HepG2 (cell line): ENCODE results near the gene MAMDC2. TPM values are rescaled to one million over a fixed set of nuclear protein-coding genes. Genes with fewer than 3 reads are reported as not detected.

Experiments
- ATAC-seq: fragments of 200-7000 bp; cut with Tn5 transposase; 3 replicates; pipeline ENCODE4 v1.9.1; 2020; ENCODE audit warnings: mild to moderate bottlenecking, moderate library complexity
- BruUV-seq: library from RNA; stranded (reverse); fragments of 400-500 nt; replicated peaks from 2 replicates; lab custom pipeline; 2021; lab: Mats Ljungman, UMichigan
- CTCF ChIA-PET: fragments of 300-600 bp; formaldehyde crosslinking; extraction: SDS; loops from one replicate; lab custom pipeline; 2021; ENCODE audit warnings: low total read pairs, inconsistent platforms, low intra/inter-chr PET ratio; lab: Yijun Ruan, JAX
- POLR2A ChIA-PET: fragments of 350-600 bp; sonication (Branson Sonifier 250); formaldehyde crosslinking; loops from one replicate; lab custom pipeline; 2020; ENCODE audit warnings: antibody characterized with exemption, inconsistent platforms; lab: Yijun Ruan, JAX
- DNase-seq: peaks from one replicate; pipeline ENCODE4 v3.0.0-alpha.2; 2015; ENCODE audit warnings: low spot score
- FAIRE-seq: peaks from 3 replicates; lab custom pipeline; 2011; peaks lifted over from hg19 to GRCh38; lab: Jason Lieb, UNC
- H2AFZ ChIP-seq: one replicate; pipeline ENCODE4 v1.6.1; 2011; ENCODE audit warnings: low read length, inconsistent platforms
- H3K27ac ChIP-seq: fragments of 300-600 bp; 3 replicates; pipeline ENCODE4 v1.8.0; 2011; ENCODE audit warnings: mixed run types, mild to moderate bottlenecking, mixed read lengths, low read length, inconsistent platforms; ENCODE audit not compliant: insufficient read depth; ENCODE audit errors: extremely low read length
- H3K27me3 ChIP-seq, 2 experiments: fragments of 200-600 bp in 1 of 2; 2 replicates in 1 of 2; 3 replicates in 1 of 2; pipeline versions ENCODE4 v1.6.0 to v1.8.0; 2011; ENCODE audit warnings: low read length in 2 of 2, mild to moderate bottlenecking in 2 of 2, moderate library complexity in 2 of 2, inconsistent platforms in 1 of 2; ENCODE audit not compliant: insufficient read depth in 2 of 2, control insufficient read depth in 1 of 2
- H3K36me3 ChIP-seq, 2 experiments: fragments of 200-600 bp in 1 of 2; replicated peaks in 1 of 2; 2 replicates in 1 of 2; 3 replicates in 1 of 2; pipeline versions ENCODE4 v1.5.1 to v1.8.0; 2011; ENCODE audit warnings: low read length in 2 of 2, inconsistent platforms in 1 of 2; ENCODE audit not compliant: insufficient read depth in 2 of 2, control insufficient read depth in 1 of 2
- H3K4me1 ChIP-seq: 2 replicates; pipeline ENCODE4 v1.5.1; 2012; ENCODE audit warnings: low read length, inconsistent platforms; ENCODE audit not compliant: insufficient read depth
- H3K4me2 ChIP-seq: 2 replicates; pipeline ENCODE4 v1.6.0; 2011; ENCODE audit warnings: low read depth, low read length, inconsistent platforms
- H3K4me3 ChIP-seq, 3 experiments: fragments of 200-600 bp in 1 of 3; sonication (generic), shearing (Covaris generic) in 1 of 3; replicated peaks in 1 of 3; 2 replicates each; pipeline ENCODE4 v1.5.1; 2011 to 2016; ENCODE audit warnings: low read length in 3 of 3, inconsistent platforms in 2 of 3, low read depth in 2 of 3, mild to moderate bottlenecking in 2 of 3, control low read depth in 1 of 3, mixed read lengths in 1 of 3; ENCODE audit not compliant: insufficient read depth in 1 of 3
- H3K79me2 ChIP-seq: one replicate; pipeline ENCODE4 v1.6.1; 2011; ENCODE audit warnings: low read length, inconsistent platforms; ENCODE audit not compliant: insufficient read depth
- H3K9ac ChIP-seq: 2 replicates; pipeline ENCODE4 v1.6.0; 2011; ENCODE audit warnings: mild to moderate bottlenecking, low read depth, low read length, inconsistent platforms; ENCODE audit not compliant: insufficient read depth
- H3K9me3 ChIP-seq: 2 replicates; pipeline ENCODE4 v1.5.1; 2012; ENCODE audit warnings: mild to moderate bottlenecking, low read length
- H4K20me1 ChIP-seq: 2 replicates; pipeline ENCODE4 v1.6.0; 2011; ENCODE audit warnings: inconsistent platforms, mild to moderate bottlenecking, low read length, moderate library complexity; ENCODE audit not compliant: insufficient read depth
- CENPBD1 ChIP-seq: sonication (generic); formaldehyde crosslinking; IDR thresholded peaks from 2 replicates; pipeline ENCODE4 v1.8.0; 2022; ENCODE audit warnings: missing genetic modification reagents, low read depth, mild to moderate bottlenecking, borderline replicate concordance
- ELF4 ChIP-seq: sonication (generic); formaldehyde crosslinking; IDR thresholded peaks from 2 replicates; pipeline ENCODE4 v1.5.0; 2020; ENCODE audit warnings: missing genetic modification reagents, mild to moderate bottlenecking, moderate library complexity, borderline replicate concordance
- GATA4 ChIP-seq: sonication (generic); IDR thresholded peaks from 2 replicates; pipeline ENCODE4 v1.6.1; 2016; ENCODE audit warnings: antibody characterized with exemption, low read depth, borderline replicate concordance
- HNRNPUL1 ChIP-seq: fragments of 200-400 bp; formaldehyde crosslinking; IDR thresholded peaks from 2 replicates; pipeline ENCODE4 v1.6.1; 2017; ENCODE audit warnings: low read depth, mild to moderate bottlenecking, low read length, moderate library complexity
- HOXA3 ChIP-seq: sonication (generic); formaldehyde crosslinking; IDR thresholded peaks from 2 replicates; pipeline ENCODE4 v1.5.0; 2020; ENCODE audit warnings: missing genetic modification reagents
- ISX ChIP-seq: sonication (generic); formaldehyde crosslinking; conservative IDR thresholded peaks from 2 replicates; pipeline ENCODE4 v1.5.0; 2020; ENCODE audit warnings: missing genetic modification reagents
- KDM5B ChIP-seq: sonication (generic); formaldehyde crosslinking; IDR thresholded peaks from 2 replicates; pipeline ENCODE4 v1.4.0; 2020; ENCODE audit warnings: missing genetic modification reagents, mild to moderate bottlenecking, borderline replicate concordance
- MAZ ChIP-seq, 2 experiments: sonication (generic) in 1 of 2; formaldehyde crosslinking in 1 of 2; IDR thresholded peaks; 2 replicates each; pipeline versions ENCODE4 v1.5.0 to v1.6.1; 2012 to 2020; ENCODE audit warnings: low read depth in 2 of 2, mild to moderate bottlenecking in 2 of 2, borderline replicate concordance in 1 of 2, improper control_type of control experiment in 1 of 2, low read length in 1 of 2, missing genetic modification reagents in 1 of 2, moderate library complexity in 1 of 2
- MIER3 ChIP-seq: IDR thresholded peaks from 2 replicates; pipeline ENCODE4 v1.6.1; 2016; ENCODE audit warnings: missing compliant biosample characterization, borderline replicate concordance
- SMAD9 ChIP-seq: sonication (generic); formaldehyde crosslinking; IDR thresholded peaks from 2 replicates; pipeline ENCODE4 v1.5.1; 2020; ENCODE audit warnings: mild to moderate bottlenecking, missing genetic modification reagents
- SMYD3 ChIP-seq: sonication (generic); formaldehyde crosslinking; IDR thresholded peaks from 2 replicates; pipeline ENCODE4 v1.8.1; 2023; ENCODE audit warnings: mild to moderate bottlenecking, missing genetic modification reagents
- TAF15 ChIP-seq: fragments of 200-400 bp; formaldehyde crosslinking; IDR thresholded peaks from one replicate; pipeline ENCODE4 v1.6.1; 2018; ENCODE audit warnings: mild to moderate bottlenecking, low read depth, low read length; ENCODE audit not compliant: poor library complexity, severe bottlenecking
- TBX2 ChIP-seq: sonication (generic); formaldehyde crosslinking; IDR thresholded peaks from 2 replicates; pipeline ENCODE4 v1.5.0; 2020; ENCODE audit warnings: missing genetic modification reagents, mild to moderate bottlenecking, borderline replicate concordance
- ZNF160 ChIP-seq: sonication (generic); formaldehyde crosslinking; IDR thresholded peaks from 2 replicates; pipeline ENCODE4 v1.8.0; 2022; ENCODE audit warnings: mild to moderate bottlenecking, inconsistent platforms, missing genetic modification reagents
- ZNF564 ChIP-seq: sonication (generic); formaldehyde crosslinking; IDR thresholded peaks from 2 replicates; pipeline ENCODE4 v1.8.1; 2023; ENCODE audit warnings: mild to moderate bottlenecking, missing genetic modification reagents
- ZNF710 ChIP-seq: sonication (generic); formaldehyde crosslinking; IDR thresholded peaks from 2 replicates; pipeline ENCODE4 v1.5.0; 2020; ENCODE audit warnings: mild to moderate bottlenecking, missing genetic modification reagents, borderline replicate concordance
- ZNF746 ChIP-seq: sonication (generic); formaldehyde crosslinking; IDR thresholded peaks from 2 replicates; pipeline ENCODE4 v1.8.0; 2022; ENCODE audit warnings: mild to moderate bottlenecking, missing genetic modification reagents
- WGBS: methylation state at CpG from one replicate; pipeline ENCODE4 v1.1.6; 2017; ENCODE audit warnings: low lambda C conversion rate; 5-methylcytosine and 5-hydroxymethylcytosine counted together
- in situ Hi-C: cut with HindIII; loops from 2 replicates; pipeline ENCODE4 v1.10.0; 2017; ENCODE audit warnings: low pct_unique_long_range_greater_than_20kb; ENCODE audit not compliant: extremely low pct_ligation_motif_present
- intact Hi-C: fragments of 100-400 bp; cut with micrococcal nuclease; formaldehyde crosslinking; loops from one replicate; pipeline ENCODE4 v1.10.0; 2022; ENCODE audit not compliant: unreplicated experiment
- polyA plus RNA-seq, 8 experiments: library from polyadenylated mRNA; depleted of rRNA in 3 of 8; stranded (reverse) in 7 of 8; unstranded in 1 of 8; fragments of >200 nt; fragmentation: Illumina TruSeq in 4 of 8; extraction: Trizol in 4 of 8; gene quantifications; 2 replicates each; pipeline versions ENCODE4 v1.2.1 to v1.2.3, GENCODE V29; 2011 to 2016; ENCODE audit warnings: low read depth in 4 of 8, missing spikeins in 1 of 8, mixed read lengths in 1 of 8; ENCODE audit not compliant: insufficient read depth in 1 of 8
- total RNA-seq, 5 experiments: library from RNA; depleted of rRNA; stranded (reverse); fragments of >200 nt; fragmentation: Illumina TruSeq; extraction: Trizol; gene quantifications; 2 replicates each; pipeline ENCODE4 v1.2.3, GENCODE V29; 2016; ENCODE audit warnings: low read depth in 1 of 5

MAMDC2 gene
- total and polyA plus RNA-seq, 2 of the 13 experiments (the other 11 are each of a cell fraction or from before 2014, with no cell fraction given) = not detected

DNA sequence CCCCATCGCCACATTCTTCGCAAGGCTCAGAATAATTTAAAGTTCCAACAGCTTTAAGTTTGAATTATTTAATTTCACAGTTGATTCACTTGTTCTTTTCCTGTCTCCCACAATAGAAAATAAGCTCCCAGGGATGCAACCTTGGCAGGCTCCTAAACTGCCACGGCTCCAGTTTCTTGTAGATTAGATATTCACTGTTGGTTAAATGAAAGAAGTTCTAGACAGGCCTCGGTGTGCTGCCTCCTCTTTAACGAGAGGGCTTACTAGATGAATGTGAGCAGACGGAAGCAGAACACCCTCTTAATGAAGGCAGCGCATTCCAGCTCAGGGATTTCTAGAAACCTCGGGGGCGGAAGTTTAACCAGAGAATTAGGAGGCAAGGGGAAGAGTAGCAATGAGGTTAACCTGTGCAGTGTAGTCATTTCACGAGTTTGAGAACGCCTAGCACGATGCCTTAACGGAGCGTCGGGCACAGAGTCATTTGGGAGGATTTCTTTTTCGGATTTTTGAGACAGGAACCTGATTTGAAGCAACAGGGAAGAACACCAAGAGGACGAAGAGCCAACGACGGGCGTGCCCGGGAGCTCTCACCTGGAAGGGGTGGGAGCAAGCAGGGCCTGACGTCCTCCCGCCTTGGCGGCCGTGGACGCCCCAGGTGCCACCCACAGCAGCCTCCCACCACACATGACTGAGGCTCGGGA is 214.5 kb downstream of the MAMDC2 start (continued):
- no peak for TF ChIP-seq MAZ (IDR thresholded peaks at IDR 0.05; ENCODE audit: borderline replicate concordance, low read depth, low read length)
- peak; percentile 79 for TF ChIP-seq MAZ (CRISPR knock-in tag; IDR thresholded peaks at IDR 0.05; ENCODE audit: low read depth)
- TF ChIP-seq SMYD3 (CRISPR knock-in tag) = 0 out of 2 replicates have a peak, but pooled peaks have one; percentile 10
- peak; percentile 64; the same call in 1 of the 2 replicates for TF ChIP-seq CENPBD1 (CRISPR knock-in tag)

DNA sequence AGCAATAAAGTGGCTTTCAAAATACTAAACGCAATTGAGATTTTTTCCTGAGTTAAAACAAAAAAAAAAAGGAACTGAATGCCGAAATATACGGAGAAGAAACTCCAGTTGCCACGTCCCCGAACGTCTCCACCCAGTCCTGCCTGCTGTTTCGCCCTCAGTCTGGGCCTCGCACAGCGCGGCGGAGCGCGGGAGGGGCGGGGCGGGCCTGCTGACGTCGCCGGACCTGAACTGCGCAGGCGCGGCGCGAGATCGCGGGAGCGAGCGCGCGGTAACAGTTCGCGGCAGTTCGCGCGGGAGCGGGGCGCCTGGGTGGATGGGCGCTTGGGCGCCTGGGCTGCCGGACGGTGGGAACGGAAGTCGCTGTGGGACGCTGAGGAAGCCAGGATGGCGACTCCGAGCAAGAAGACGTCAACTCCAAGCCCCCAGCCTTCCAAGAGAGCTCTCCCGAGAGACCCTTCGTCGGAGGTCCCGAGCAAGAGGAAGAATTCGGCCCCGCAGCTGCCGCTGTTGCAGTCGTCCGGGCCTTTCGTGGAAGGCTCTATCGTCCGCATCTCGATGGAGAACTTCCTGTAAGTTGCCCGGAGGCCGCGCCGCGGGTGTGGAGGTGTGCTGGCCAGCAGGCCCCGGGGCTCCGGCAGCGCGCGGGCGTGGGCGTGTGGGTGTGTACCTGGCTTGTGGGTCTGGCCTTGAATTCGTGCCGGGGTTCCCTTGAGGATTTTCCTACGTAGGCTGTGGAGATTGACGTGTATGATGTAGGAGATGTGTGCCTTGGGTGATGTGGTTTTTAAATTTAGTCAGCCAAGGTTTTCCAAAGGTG is 215.3 kb downstream of the MAMDC2 start, which contains the start of gene SMC5:
SMC5 (plus strand) TSS at position 287 of the 820 bp plus-strand sequence; CDS start at position 388, 101 bp downstream.
- WGBS = under 1% methylated on average over 47 of the region's 75 CpGs
- FAIRE-seq = peak; percentile 42
- Histone ChIP-seq H4K20me1 (peaks cover 26% of the 10 kb centered on the region; the same call in 1 of the 2 replicates), H3K27me3 (no peaks in the 10 kb centered on the region; a peak in 2 of 5 replicates), H3K79me2 (peaks cover 64% of the 10 kb centered on the region), H3K9ac (peak within 1 kb of the TSS; percentile 98), H3K4me2 (peak within 1 kb of the TSS; percentile 75), H3K4me1 (peaks cover 63% of the 10 kb centered on the region), H3K27ac (peak within 1 kb of the TSS; percentile 96), H3K36me3 (peaks cover 0 to 6% of the 10 kb centered on the region in 2 experiments; a peak in 2 of 5 replicates), H3K4me3 (peak within 1 kb of the TSS; percentile 84 to 99 (median 95)), H2AFZ (no peak within 1 kb of the TSS), H3K9me3 (no peaks in the 10 kb centered on the region)
- BruUV-seq = TSS peak; percentile 66
- in situ Hi-C loops (no loop called here), intact Hi-C loops (loop anchor here (5.0 kb wide), 2 partner anchors 137 to 153 kb away; partner anchors contain the start of gene KLF9)
- POLR2A ChIA-PET = interaction anchor here (1.1 kb wide), 1 partner anchor 156 kb away, joined by 5 read pairs; the partner anchor contains the start of gene KLF9
- peak; percentile 80 for DNase-seq
- CTCF ChIA-PET = no interaction called here
- peak; percentile 91 for ATAC-seq
- TF ChIP-seq ZNF710 (CRISPR knock-in tag) (no peak), MIER3 (CRISPR knock-in tag) (peak; percentile 56; the same call in 1 of the 2 replicates), ZNF746 (CRISPR knock-in tag) (peak; percentile 1; the same call in 1 of the 2 replicates), HNRNPUL1 (no peak), ZNF160 (CRISPR knock-in tag) (peak; percentile 23; the same call in 1 of the 2 replicates), GATA4 (peak; percentile 82; the same call in 1 of the 2 replicates), TBX2 (CRISPR knock-in tag) (peak; percentile 78; the same call in 1 of the 2 replicates), ZNF564 (CRISPR knock-in tag) (peak; percentile 14; the same call in 1 of the 2 replicates), ISX (CRISPR knock-in tag) (peak; percentile 20; the same call in 1 of the 2 replicates), KDM5B (CRISPR knock-in tag) (peak; percentile 77), HOXA3 (CRISPR knock-in tag) (peak; percentile 90), SMAD9 (CRISPR knock-in tag) (peak; percentile 62; the same call in 1 of the 2 replicates), TAF15 (peak; percentile 48), ELF4 (no peak)
